Endodermal cell (in vitro differentiated cells): ENCODE data around the gene MYORG. TPM values are rescaled to one million over a fixed set of nuclear protein-coding genes. Genes with fewer than 3 reads are reported as not detected.

ENCODE experiments used
- DNase-seq: peaks from one replicate; pipeline ENCODE4 v3.0.0-alpha.2; 2017
- H3K27ac ChIP-seq: 2 replicates; pipeline ENCODE4 v1.5.1; 2013; ENCODE audit warnings: mild to moderate bottlenecking, low read depth, low read length, moderate library complexity
- H3K27me3 ChIP-seq: 2 replicates; pipeline ENCODE4 v1.6.1; 2013; ENCODE audit warnings: mild to moderate bottlenecking, low read length, moderate library complexity; ENCODE audit not compliant: insufficient read depth, control insufficient read depth, poor library complexity, severe bottlenecking
- H3K36me3 ChIP-seq: 2 replicates; pipeline ENCODE4 v1.7.0; 2013; ENCODE audit warnings: mild to moderate bottlenecking, low read length, moderate library complexity; ENCODE audit not compliant: control insufficient read depth, insufficient read depth
- H3K4me1 ChIP-seq: one replicate; pipeline ENCODE4 v1.7.0; 2013; ENCODE audit warnings: low read length; ENCODE audit not compliant: control insufficient read depth, insufficient read depth
- H3K4me3 ChIP-seq: 2 replicates; pipeline ENCODE4 v1.5.1; 2013; ENCODE audit warnings: mild to moderate bottlenecking, low read length, moderate library complexity
- H3K9ac ChIP-seq: 2 replicates; pipeline ENCODE4 v1.6.1; 2013; ENCODE audit warnings: mild to moderate bottlenecking, low read length, moderate library complexity; ENCODE audit not compliant: poor library complexity, severe bottlenecking; ENCODE audit errors: extremely low read depth
- H3K9me3 ChIP-seq: 2 replicates; pipeline ENCODE4 v1.6.1; 2013; ENCODE audit warnings: mild to moderate bottlenecking, low read length, moderate library complexity; ENCODE audit not compliant: control insufficient read depth
- H3K27ac Mint-ChIP-seq: 2 replicates; pipeline ENCODE4 v1.8.0; 2020; ENCODE audit warnings: mixed read lengths
- H3K27me3 Mint-ChIP-seq: 2 replicates; pipeline ENCODE4 v1.8.0; 2021; ENCODE audit warnings: mild to moderate bottlenecking, mixed read lengths; ENCODE audit not compliant: insufficient read depth
- H3K36me3 Mint-ChIP-seq: 2 replicates; pipeline ENCODE4 v1.8.0; 2020; ENCODE audit warnings: low read depth, mixed read lengths
- H3K4me1 Mint-ChIP-seq: 2 replicates; pipeline ENCODE4 v1.8.0; 2020; ENCODE audit warnings: mixed read lengths
- H3K4me3 Mint-ChIP-seq: 2 replicates; pipeline ENCODE4 v1.8.0; 2020; ENCODE audit warnings: mild to moderate bottlenecking, moderate library complexity, mixed read lengths
- H3K9me3 Mint-ChIP-seq: 2 replicates; pipeline ENCODE4 v1.8.0; 2020; ENCODE audit warnings: mild to moderate bottlenecking, mixed read lengths
- WGBS, 2 experiments: methylation state at CpG; one replicate each; pipeline versions ENCODE4 v1.1.5 to v1.1.7; 2013; ENCODE audit warnings: missing lambda C conversion rate in 2 of 2, mixed read lengths in 1 of 2; ENCODE audit not compliant: insufficient coverage in 1 of 2, insufficient read length in 1 of 2; 5-methylcytosine and 5-hydroxymethylcytosine counted together
- total RNA-seq, 2 donors: library from RNA; stranded (reverse); fragmentation: NEBNext Ultra II Directional in 1 of 2; extraction: Animal tissue kit (Norgen Biotek cat#: 25700) in 1 of 2; gene quantifications; 2 replicates in 1 of 2; 3 replicates in 1 of 2; pipeline ENCODE4 v1.2.1, GENCODE V29; 2021
- TF ChIP-seq, protein P1 (sequence below): fragments of 200-600 bp; sonication (generic); conservative IDR thresholded peaks from 2 replicates; pipeline ENCODE4 v1.5.0; 2021; ENCODE audit warnings: antibody characterized with exemption, mild to moderate bottlenecking

The MYORG gene
- total RNA-seq, 2 donors from 2014 or later = 56.7 to 58.8 TPM

GRCh38 chr9:34366365-34366764, 10.3 kb downstream of the MYORG start:
- Histone ChIP-seq H3K36me3 (peaks cover 50% of the 10 kb centered on the region), H3K4me3 (peak overlapping the region; percentile 36), H3K9me3 (peaks cover 49% of the 10 kb centered on the region), H3K27me3 (no peaks in the 10 kb centered on the region), H3K27ac (no peak overlapping the region), H3K4me1 (peaks cover 9% of the 10 kb centered on the region), H3K9ac (no peak overlapping the region)
- H3K36me3 Mint-ChIP-seq = peaks cover 54% of the 10 kb centered on the region
- DNase-seq = no peak
- no peak overlapping the region for H3K4me3 Mint-ChIP-seq
- H3K27me3 Mint-ChIP-seq = no peaks in the 10 kb centered on the region
- TF ChIP-seq, protein P1, sequence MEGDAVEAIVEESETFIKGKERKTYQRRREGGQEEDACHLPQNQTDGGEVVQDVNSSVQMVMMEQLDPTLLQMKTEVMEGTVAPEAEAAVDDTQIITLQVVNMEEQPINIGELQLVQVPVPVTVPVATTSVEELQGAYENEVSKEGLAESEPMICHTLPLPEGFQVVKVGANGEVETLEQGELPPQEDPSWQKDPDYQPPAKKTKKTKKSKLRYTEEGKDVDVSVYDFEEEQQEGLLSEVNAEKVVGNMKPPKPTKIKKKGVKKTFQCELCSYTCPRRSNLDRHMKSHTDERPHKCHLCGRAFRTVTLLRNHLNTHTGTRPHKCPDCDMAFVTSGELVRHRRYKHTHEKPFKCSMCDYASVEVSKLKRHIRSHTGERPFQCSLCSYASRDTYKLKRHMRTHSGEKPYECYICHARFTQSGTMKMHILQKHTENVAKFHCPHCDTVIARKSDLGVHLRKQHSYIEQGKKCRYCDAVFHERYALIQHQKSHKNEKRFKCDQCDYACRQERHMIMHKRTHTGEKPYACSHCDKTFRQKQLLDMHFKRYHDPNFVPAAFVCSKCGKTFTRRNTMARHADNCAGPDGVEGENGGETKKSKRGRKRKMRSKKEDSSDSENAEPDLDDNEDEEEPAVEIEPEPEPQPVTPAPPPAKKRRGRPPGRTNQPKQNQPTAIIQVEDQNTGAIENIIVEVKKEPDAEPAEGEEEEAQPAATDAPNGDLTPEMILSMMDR = no peak
- peaks cover 31% of the 10 kb centered on the region for H3K4me1 Mint-ChIP-seq
- H3K9me3 Mint-ChIP-seq = peaks cover 49% of the 10 kb centered on the region
- 96% methylated on average over 2 of the region's 2 CpGs; no CpG with 5 or more reads in 1 of the 2 experiments for WGBS, 2 experiments
- H3K27ac Mint-ChIP-seq = no peak overlapping the region

GRCh38 chr9:34365282-34365681, 11.4 kb downstream of the MYORG start:
- no peaks in the 10 kb centered on the region for H3K27me3 Mint-ChIP-seq
- no peak overlapping the region for H3K4me3 Mint-ChIP-seq
- Histone ChIP-seq H3K4me3 (peak overlapping the region; percentile 74), H3K27me3 (no peaks in the 10 kb centered on the region), H3K9ac (no peak overlapping the region), H3K4me1 (peaks cover 9% of the 10 kb centered on the region), H3K36me3 (peaks cover 40% of the 10 kb centered on the region), H3K27ac (no peak overlapping the region), H3K9me3 (peaks cover 43% of the 10 kb centered on the region)
- H3K27ac Mint-ChIP-seq = no peak overlapping the region
- H3K9me3 Mint-ChIP-seq = peaks cover 38% of the 10 kb centered on the region
- H3K36me3 Mint-ChIP-seq = peaks cover 43% of the 10 kb centered on the region
- TF ChIP-seq, protein P1 = no peak
- no peak for DNase-seq
- WGBS, 2 experiments = 86 to 100% methylated on average over 1 to 2 of the region's 2 CpGs
- peaks cover 34% of the 10 kb centered on the region for H3K4me1 Mint-ChIP-seq

- H3K4me1 Mint-ChIP-seq = peaks cover 34% of the 10 kb centered on the region
Observed at GRCh38 chr9:34363619-34364351, 12.9 kb downstream of the MYORG start.

More at GRCh38 chr9:34363619-34364351, 12.9 kb downstream of the MYORG start:
- Histone ChIP-seq H3K36me3 (peaks cover 25% of the 10 kb centered on the region), H3K9ac (peak overlapping the region; percentile 43), H3K4me3 (peak overlapping the region; percentile 74), H3K27ac (peak overlapping the region; percentile 69), H3K4me1 (peaks cover 9% of the 10 kb centered on the region), H3K27me3 (no peaks in the 10 kb centered on the region), H3K9me3 (peaks cover 29% of the 10 kb centered on the region)
- Mint-ChIP-seq H3K36me3 (peaks cover 29% of the 10 kb centered on the region), H3K27me3 (no peaks in the 10 kb centered on the region), H3K27ac (peak overlapping the region; percentile 91), H3K9me3 (peaks cover 23% of the 10 kb centered on the region), H3K4me3 (peak overlapping the region; percentile 39)
- TF ChIP-seq, protein P1 = no peak
- WGBS, 2 experiments = 6% methylated on average over 13 of the region's 13 CpGs; no CpG with 5 or more reads in 1 of the 2 experiments
- peak; percentile 85 for DNase-seq
